ENCODE results near the gene AGL.
"Not testable (repeated sequence)": the region's sequence is repeated elsewhere in the genome, so short reads cannot be mapped to it uniquely, and the experiment has no call there.

AGL gene

GRCh38 chr1:99849744-99850458 is at the start of gene AGL:
Gene AGL, plus strand, starts transcription at chr1:99850361. Its CDS starts 682 bp downstream, at chr1:99851043.
- DNase-seq: peak; percentile 94

- DNase-seq: no peak
Measured at GRCh38 chr1:99801584-99801983, 48.6 kb upstream of the AGL start.

- no peak for DNase-seq
Measured at GRCh38 chr1:99806882-99807281, 43.3 kb upstream of the AGL start.

- no peak for DNase-seq
Measured at GRCh38 chr1:99808391-99809115, 41.6 kb upstream of the AGL start.

- no peak for DNase-seq
Measured at GRCh38 chr1:99811075-99811474, 39.1 kb upstream of the AGL start.

- DNase-seq: no peak
Measured at GRCh38 chr1:99811747-99812146, 38.4 kb upstream of the AGL start.

GRCh38 chr1:99814373-99814900 is 35.7 kb upstream of the AGL start:
- no peak for DNase-seq

GRCh38 chr1:99816656-99817055 is 33.5 kb upstream of the AGL start:
- no peak for DNase-seq

- DNase-seq: no peak
Measured at GRCh38 chr1:99818063-99818699, 32.0 kb upstream of the AGL start.

- no peak for DNase-seq
Measured at GRCh38 chr1:99820546-99820945, 29.6 kb upstream of the AGL start.

GRCh38 chr1:99825098-99825497 is 25.1 kb upstream of the AGL start:
- no peak for DNase-seq

- DNase-seq: no peak
Measured at GRCh38 chr1:99825702-99826101, 24.5 kb upstream of the AGL start.

- no peak for DNase-seq
Measured at GRCh38 chr1:99827970-99828369, 22.2 kb upstream of the AGL start.

- DNase-seq: no peak
Measured at GRCh38 chr1:99829269-99829668, 20.9 kb upstream of the AGL start.

GRCh38 chr1:99833911-99834310 is 16.2 kb upstream of the AGL start:
- DNase-seq: not testable (repeated sequence)

GRCh38 chr1:99836171-99837103 is 13.7 kb upstream of the AGL start:
- not testable (repeated sequence) for DNase-seq

GRCh38 chr1:99840353-99840752 is 9.8 kb upstream of the AGL start:
- not testable (repeated sequence) for DNase-seq

GRCh38 chr1:99843760-99844159 is 6.4 kb upstream of the AGL start:
- DNase-seq: no peak

GRCh38 chr1:99845201-99845600 is 5.0 kb upstream of the AGL start:
- DNase-seq: not testable (repeated sequence)

- DNase-seq: no peak
Measured at GRCh38 chr1:99849413-99849743, 783 bp upstream of the AGL start.

- no peak for DNase-seq
Measured at GRCh38 chr1:99850459-99851291, 514 bp downstream of the AGL start.

Data from activated CD8-positive, alpha-beta memory T cell treated with anti-CD3 and anti-CD28 coated beads for 24 hours (primary cell).